Right lobe of liver (tissue), 4 donors: ENCODE results near the gene KCNK16.

Experiments
- POLR2A ChIP-seq: fragments of 450-650 bp; IDR thresholded peaks from one replicate; pipeline ENCODE4 v1.6.1; 2017; ENCODE audit warnings: antibody characterized with exemption, mild to moderate bottlenecking
- TF ChIP-seq, protein P1 (sequence below), 4 donors: fragments of 200-600 bp in 3 of 4; fragments of 450-650 bp in 1 of 4; IDR thresholded peaks; one replicate each; pipeline versions ENCODE4 v1.5.1 to v1.8.0; 2016 to 2022; ENCODE audit warnings: antibody characterized with exemption in 4 of 4, mild to moderate bottlenecking in 2 of 4
- donor health status: DM: no; HTN: no; CAD: no.
- donor health status: DM: no; HTN: no; CAD: no.
- donor health status: DM: no; HTN: yes; CAD: no.

DNA sequence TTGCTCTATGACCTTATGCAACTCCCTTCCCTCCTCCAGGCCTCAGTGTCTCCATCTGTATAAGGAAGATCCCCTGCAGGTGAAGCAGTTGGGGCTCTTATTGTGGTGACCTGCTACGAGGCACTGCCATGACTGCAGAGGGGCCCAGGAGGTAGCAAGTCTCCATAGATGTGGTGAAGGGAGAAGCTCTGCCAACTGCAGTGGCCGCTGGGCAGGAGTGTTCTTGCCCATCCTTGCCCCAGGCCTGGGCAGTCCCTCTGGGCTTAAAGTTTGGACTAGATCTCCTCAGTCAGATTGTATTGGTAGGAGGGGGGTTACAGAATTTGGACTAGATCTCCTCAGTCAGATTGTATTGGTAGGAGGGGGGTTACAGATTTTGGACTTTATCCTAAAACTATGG, 20.5 kb downstream of the KCNK16 start:
- TF ChIP-seq POLR2A = no peak
- TF ChIP-seq, protein P1, sequence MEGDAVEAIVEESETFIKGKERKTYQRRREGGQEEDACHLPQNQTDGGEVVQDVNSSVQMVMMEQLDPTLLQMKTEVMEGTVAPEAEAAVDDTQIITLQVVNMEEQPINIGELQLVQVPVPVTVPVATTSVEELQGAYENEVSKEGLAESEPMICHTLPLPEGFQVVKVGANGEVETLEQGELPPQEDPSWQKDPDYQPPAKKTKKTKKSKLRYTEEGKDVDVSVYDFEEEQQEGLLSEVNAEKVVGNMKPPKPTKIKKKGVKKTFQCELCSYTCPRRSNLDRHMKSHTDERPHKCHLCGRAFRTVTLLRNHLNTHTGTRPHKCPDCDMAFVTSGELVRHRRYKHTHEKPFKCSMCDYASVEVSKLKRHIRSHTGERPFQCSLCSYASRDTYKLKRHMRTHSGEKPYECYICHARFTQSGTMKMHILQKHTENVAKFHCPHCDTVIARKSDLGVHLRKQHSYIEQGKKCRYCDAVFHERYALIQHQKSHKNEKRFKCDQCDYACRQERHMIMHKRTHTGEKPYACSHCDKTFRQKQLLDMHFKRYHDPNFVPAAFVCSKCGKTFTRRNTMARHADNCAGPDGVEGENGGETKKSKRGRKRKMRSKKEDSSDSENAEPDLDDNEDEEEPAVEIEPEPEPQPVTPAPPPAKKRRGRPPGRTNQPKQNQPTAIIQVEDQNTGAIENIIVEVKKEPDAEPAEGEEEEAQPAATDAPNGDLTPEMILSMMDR (IDR thresholded peaks at IDR 0.05) = no peak
